Adipose tissue (tissue), 3 donors: Measurements from ENCODE around the gene MARCO. TPM values are rescaled to one million over a fixed set of nuclear protein-coding genes. Genes with fewer than 3 reads are reported as not detected.
"Not testable (repeated sequence)": the region's sequence is repeated elsewhere in the genome, so short reads cannot be mapped to it uniquely, and the experiment has no call there.

Experiments used
- H3K27ac ChIP-seq: one replicate; pipeline ENCODE4 v1.5.1; 2013; ENCODE audit warnings: low read depth, low read length
- whole genome bisulfite sequencing, 3 donors: extraction: QIAGEN DNeasy Blood & Tissue Kit; methylation state at CpG; one replicate each; pipeline ENCODE4 v1.1.7; 2013; 5-methylcytosine and 5-hydroxymethylcytosine counted together
- polyA plus RNA-seq, 3 donors: library from polyadenylated mRNA; stranded (reverse); fragments of 200-250 nt; gene quantifications; one replicate each; pipeline ENCODE4 v1.2.3, GENCODE V29; 2013
- donor health status: healthy with polysubstance abuse.
- donor health status: Bipolar disorder and iron deficiency.
- donor health status: healthy.

Gene MARCO
- polyA plus RNA-seq, 3 donors = 10.1 to 57.9 (median 26.5) TPM

GRCh38 chr2:118923371-118923770 is 18.6 kb upstream of the MARCO start:
- no peak overlapping the region for H3K27ac ChIP-seq
- WGBS, 3 donors = 55 to 86% (median 71%) methylated on average over 1 of the region's 1 CpG

DNA sequence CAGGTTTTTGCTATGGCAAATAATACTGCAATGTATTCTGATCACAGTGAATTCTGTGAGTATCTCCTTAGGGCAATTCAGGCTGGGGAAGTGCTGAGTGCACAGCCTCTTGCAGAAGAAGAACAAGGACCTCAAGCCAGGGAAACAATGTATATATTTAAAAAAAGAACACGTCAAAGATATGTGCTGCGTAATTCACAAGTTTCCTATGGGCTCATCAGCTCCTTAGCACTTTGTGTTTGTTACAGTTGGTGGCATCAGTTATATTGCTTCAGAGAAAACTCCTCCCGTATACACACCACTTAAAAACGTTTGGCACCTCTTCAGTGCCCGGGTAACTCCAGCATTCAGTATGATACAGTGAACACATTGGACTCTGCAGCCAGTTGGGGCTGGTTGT is 16.5 kb upstream of the MARCO start:
- H3K27ac ChIP-seq = no peak overlapping the region
- WGBS, 3 donors = 57 to 66% (median 61%) methylated on average over 5 of the region's 5 CpGs

- WGBS, 3 donors = 46 to 68% (median 47%) methylated on average over 1 of the region's 1 CpG
- no peak overlapping the region for H3K27ac ChIP-seq
Measured at GRCh38 chr2:118925981-118926380, 16.0 kb upstream of the MARCO start.

- WGBS, 3 donors = 59 to 81% (median 60%) methylated on average over 1 of the region's 1 CpG
- no peak overlapping the region for H3K27ac ChIP-seq
Measured at GRCh38 chr2:118929059-118929458, 12.9 kb upstream of the MARCO start.

DNA sequence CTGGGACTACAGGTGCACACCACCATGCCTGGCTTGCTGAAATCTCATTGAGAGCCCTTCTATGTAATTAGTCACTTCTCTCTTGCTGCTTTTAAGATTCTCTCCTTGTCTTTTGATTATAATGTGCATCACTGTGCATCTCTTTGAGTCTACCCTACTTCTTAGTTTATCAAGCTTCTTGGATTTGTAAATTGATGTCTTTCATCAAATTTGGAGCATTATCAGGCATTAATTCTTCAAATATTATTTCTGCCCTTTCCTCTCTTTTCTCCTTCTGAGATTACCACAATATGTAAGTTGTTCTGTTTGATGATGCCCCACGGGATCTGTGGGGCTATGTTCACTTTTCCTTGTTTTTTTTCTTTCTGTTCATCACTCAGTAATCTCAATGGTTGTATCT is 9.0 kb upstream of the MARCO start:
- 44 to 45% (median 45%) methylated on average over 1 of the region's 1 CpG for WGBS, 3 donors
- H3K27ac ChIP-seq = no peak overlapping the region

DNA sequence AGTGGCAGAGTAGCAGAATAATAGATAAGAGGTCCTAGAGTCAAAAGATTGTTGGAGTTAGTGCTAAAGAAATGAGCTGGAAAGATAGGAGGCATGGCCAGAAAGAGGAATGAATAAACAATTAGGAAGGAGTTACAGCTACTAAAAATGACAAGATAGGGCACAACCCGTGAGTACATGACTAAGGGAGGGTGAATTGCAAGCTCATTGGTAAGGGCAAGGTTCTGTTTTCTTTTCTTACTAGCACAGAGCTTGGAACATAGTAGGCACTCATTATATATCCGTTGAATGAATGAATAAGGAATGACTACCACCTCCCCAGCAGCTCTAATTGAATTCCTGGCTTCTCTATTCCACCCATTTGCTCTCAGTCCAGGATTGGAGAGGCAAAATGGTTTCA is 5.7 kb upstream of the MARCO start:
- WGBS, 3 donors = 39 to 44% (median 41%) methylated on average over 2 of the region's 2 CpGs
- no peak overlapping the region for H3K27ac ChIP-seq

DNA sequence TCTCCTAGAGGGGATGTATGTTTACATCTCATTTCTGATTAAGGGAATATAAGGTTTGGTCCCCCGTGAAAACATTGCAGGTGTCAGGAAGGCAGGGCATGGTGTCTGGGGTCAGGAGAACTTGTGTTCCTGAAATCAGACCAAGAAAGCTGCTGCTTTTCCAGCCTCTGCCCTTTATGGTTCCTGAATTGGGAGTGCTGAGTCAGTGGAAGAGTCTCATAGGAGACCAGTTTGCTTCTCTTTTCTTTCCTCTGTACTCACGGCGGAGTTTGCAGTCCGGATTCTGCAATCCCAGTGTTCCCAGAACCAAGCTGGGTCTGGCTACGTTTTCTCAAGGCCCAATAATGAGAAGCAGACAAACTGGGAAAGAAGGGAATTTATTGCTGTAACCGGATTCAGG is 5.1 kb upstream of the MARCO start:
- WGBS, 3 donors = 48 to 70% (median 63%) methylated on average over 6 of the region's 6 CpGs
- H3K27ac ChIP-seq = no peak overlapping the region

DNA sequence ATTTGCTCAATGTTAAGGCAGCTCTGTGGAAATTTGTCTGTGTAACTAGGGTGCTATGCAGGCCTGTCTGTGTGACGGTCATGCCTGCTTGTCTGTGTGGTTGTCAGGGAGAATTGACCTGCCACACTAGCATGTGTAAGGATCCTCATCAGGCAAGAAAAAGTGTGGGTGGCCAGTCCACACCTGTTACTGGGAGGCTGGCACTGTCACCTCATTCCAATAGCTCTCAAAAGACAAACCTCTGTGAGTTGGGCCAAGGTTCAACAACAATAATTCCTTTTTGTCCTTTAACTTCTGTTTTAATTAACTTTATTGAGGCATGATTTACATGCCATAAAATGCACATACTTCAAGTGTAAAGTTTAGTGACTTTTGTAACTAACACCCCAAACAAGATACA is 4.2 kb upstream of the MARCO start:
- WGBS, 3 donors = 79 to 93% (median 80%) methylated on average over 1 of the region's 1 CpG
- H3K27ac ChIP-seq = no peak overlapping the region

DNA sequence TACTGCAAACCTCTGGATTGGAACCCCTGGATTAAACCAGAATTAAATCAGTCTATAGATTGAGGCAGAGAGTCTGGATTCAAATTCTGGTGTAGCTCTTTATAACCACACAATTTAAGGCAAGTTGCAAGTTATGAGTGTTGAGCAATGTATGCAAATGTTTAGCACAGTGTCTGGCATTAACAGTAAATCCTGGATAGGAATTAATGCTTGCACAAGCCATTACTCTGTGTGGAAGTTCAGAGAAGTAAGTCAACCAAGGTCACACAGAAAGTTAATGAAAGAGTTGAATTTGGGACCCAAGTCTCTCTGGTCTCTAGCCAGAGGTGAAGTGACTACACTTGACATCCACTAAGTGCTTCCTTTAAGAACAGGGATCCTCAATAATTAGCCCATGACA is 2.0 kb upstream of the MARCO start:
- H3K27ac ChIP-seq = no peak overlapping the region

GRCh38 chr2:118940486-118941120 is 1.4 kb upstream of the MARCO start:
- 36 to 66% (median 45%) methylated on average over 9 of the region's 9 CpGs for WGBS, 3 donors

DNA sequence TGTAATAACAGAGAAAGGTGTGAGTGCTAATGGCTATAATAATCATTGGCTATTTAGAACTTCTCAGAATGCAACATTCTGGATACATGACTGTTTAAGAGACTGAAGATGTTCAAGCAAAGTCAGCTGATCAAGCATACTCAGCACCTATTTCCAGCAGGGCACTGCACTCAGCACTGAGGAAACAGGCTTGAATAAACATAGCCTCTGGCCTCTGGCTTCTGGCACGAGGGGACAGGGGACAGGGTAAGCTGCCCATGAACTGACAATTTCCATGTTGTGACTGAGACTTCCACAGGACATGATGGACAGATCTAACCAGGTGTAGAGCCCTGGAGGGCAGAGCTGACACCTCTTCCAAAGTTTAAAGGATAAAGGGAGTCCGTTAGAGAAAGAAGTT is 1.3 kb downstream of the MARCO start:
- no peak overlapping the region for H3K27ac ChIP-seq
- WGBS, 3 donors = 20 to 56% (median 56%) methylated on average over 2 of the region's 2 CpGs

More at GRCh38 chr2:118940486-118941120, 1.4 kb upstream of the MARCO start:
- H3K27ac ChIP-seq = no peak overlapping the region

DNA sequence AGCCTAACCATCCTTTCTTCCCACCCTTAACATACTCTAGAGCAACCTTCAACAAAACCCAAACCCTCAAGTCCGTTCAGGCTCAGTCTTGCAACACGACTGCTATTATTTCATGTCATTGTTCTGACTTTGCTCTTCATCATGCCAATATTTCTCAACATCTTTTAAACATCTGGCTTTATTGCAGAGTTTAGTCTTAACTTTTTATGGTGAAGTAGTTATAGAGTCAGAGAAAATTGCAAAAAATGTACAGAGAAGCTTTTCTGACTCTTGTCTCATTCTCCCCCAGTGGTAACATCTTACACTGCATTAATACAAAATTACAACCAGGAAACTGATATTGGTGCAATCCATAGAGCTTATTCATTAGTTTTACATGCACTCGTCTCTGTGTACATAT is 3.9 kb downstream of the MARCO start:
- WGBS, 3 donors = 43 to 50% (median 50%) methylated on average over 3 of the region's 3 CpGs

GRCh38 chr2:118948266-118948665 is 6.3 kb downstream of the MARCO start:
- H3K27ac ChIP-seq = not testable (repeated sequence)
- 37 to 55% (median 45%) methylated on average over 3 of the region's 3 CpGs for WGBS, 3 donors

More for the DNA sequence above, 3.9 kb downstream of the MARCO start:
- no peak overlapping the region for H3K27ac ChIP-seq

GRCh38 chr2:118954297-118955060 is 12.5 kb downstream of the MARCO start:
- 49 to 74% (median 67%) methylated on average over 8 of the region's 8 CpGs for WGBS, 3 donors
- H3K27ac ChIP-seq = no peak overlapping the region

- WGBS, 3 donors = 33 to 60% (median 51%) methylated on average over 3 of the region's 3 CpGs
- H3K27ac ChIP-seq = no peak overlapping the region
Measured at GRCh38 chr2:118965737-118966136, 23.7 kb downstream of the MARCO start.

- H3K27ac ChIP-seq = no peak overlapping the region
- 64 to 83% (median 80%) methylated on average over 6 of the region's 6 CpGs for WGBS, 3 donors
Measured at GRCh38 chr2:118967124-118967880, 25.3 kb downstream of the MARCO start.

- WGBS, 3 donors = 23 to 58% (median 31%) methylated on average over 3 of the region's 3 CpGs
- no peak overlapping the region for H3K27ac ChIP-seq
Measured at GRCh38 chr2:118968042-118968441, 26.0 kb downstream of the MARCO start.

- WGBS, 3 donors = 74 to 84% (median 80%) methylated on average over 7 of the region's 7 CpGs
- peak overlapping the region; percentile 49 for H3K27ac ChIP-seq
Measured at GRCh38 chr2:118968961-118969733, 27.2 kb downstream of the MARCO start.
